Mesodermal cell (in vitro differentiated cells): ENCODE results near the gene UBAP1L.
"Not testable (repeated sequence)": the region's sequence is repeated elsewhere in the genome, so short reads cannot be mapped to it uniquely, and the experiment has no call there.

ENCODE experiments used
- H3K27ac ChIP-seq: 2 replicates; pipeline ENCODE4 v1.7.0; 2013; ENCODE audit warnings: mild to moderate bottlenecking, low read depth, low read length, moderate library complexity; ENCODE audit not compliant: severe bottlenecking
- H3K36me3 ChIP-seq: 2 replicates; pipeline ENCODE4 v1.7.1; 2013; ENCODE audit warnings: mild to moderate bottlenecking, low read length, moderate library complexity; ENCODE audit not compliant: control insufficient read depth, insufficient read depth
- H3K4me1 ChIP-seq: one replicate; pipeline ENCODE4 v1.7.1; 2013; ENCODE audit warnings: mild to moderate bottlenecking, low read length; ENCODE audit not compliant: insufficient read depth, control insufficient read depth, poor library complexity, severe bottlenecking
- H3K4me3 ChIP-seq: 2 replicates; pipeline ENCODE4 v1.7.0; 2013; ENCODE audit warnings: low read length, control low read depth, mild to moderate bottlenecking; ENCODE audit not compliant: insufficient read depth, poor library complexity, severe bottlenecking; ENCODE audit errors: extremely low read depth
- H3K9me3 ChIP-seq: 2 replicates; pipeline ENCODE4 v1.7.1; 2013; ENCODE audit warnings: mild to moderate bottlenecking, low read length, moderate library complexity; ENCODE audit not compliant: control insufficient read depth
- WGBS, 2 experiments: methylation state at CpG; one replicate each; pipeline ENCODE4 v1.1.5; 2013; ENCODE audit warnings: missing lambda C conversion rate in 2 of 2; ENCODE audit not compliant: insufficient coverage in 2 of 2; 5-methylcytosine and 5-hydroxymethylcytosine counted together

UBAP1L gene

DNA sequence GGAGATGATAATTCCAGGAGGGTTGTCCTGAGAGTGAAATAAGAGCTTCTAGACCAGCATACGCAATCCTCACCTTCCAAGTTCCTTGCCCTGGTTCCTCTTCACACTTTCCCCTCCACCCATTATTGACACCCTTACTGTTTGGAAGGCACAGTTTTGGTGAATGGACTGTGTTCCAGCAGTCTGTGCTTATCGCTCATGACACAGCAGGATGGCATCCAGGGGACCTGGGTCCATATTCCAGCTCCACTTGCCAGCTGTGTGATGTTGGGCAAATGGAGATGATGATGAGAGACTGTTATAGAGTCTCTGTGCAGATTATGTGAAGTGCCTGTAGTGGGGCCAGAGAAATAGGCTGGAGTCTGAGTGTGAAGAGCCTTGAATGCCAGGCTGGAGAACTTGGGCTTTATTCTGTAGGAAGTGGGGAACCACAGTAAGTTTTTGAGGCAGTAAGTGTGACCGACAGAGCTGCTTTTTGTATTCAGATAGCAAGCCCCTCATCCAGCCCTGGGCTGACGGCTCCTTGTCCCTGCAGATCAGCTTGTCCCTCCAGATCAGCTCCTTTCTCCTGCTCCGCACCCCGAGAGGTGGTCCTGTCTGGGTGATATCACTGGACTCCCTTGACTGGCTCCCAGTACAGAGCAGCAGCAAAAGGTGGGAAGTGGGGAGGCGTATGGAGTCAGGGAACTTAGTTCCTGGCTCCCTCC lies 30.3 kb downstream of the UBAP1L start:
- Histone ChIP-seq H3K27ac (no peak overlapping the region), H3K36me3 (no peaks in the 10 kb centered on the region), H3K4me1 (peaks cover 34% of the 10 kb centered on the region), H3K9me3 (no peaks in the 10 kb centered on the region), H3K4me3 (no peak overlapping the region)
- WGBS, 2 experiments, result 89 to 98% methylated on average over 6 of the region's 7 CpGs

DNA sequence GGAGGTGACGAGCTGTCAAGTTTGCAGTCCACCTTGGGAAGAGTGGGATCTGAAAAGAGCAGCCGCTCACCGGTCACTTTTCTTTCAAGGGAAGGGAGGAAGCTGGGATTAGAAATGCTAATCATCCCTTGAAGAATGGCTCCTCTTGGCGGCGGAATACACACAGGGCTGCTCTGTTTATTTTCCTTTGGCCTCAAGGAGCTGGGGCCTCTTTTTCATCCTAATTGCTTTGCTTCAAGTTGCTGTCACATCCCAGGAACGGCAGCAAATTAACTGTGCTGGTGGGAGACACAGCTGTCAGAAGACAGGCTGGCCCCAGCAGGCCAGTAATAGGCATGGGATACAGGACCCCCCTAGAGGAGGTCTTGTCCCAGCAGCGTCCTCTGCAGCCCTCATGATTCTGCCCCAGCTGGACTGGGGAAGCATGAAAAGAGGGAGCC lies 31.7 kb downstream of the UBAP1L start:
- no peak overlapping the region for H3K4me3 ChIP-seq
- H3K4me1 ChIP-seq, result peaks cover 34% of the 10 kb centered on the region
- H3K27ac ChIP-seq, result peak overlapping the region; percentile 52
- no peaks in the 10 kb centered on the region for H3K36me3 ChIP-seq
- 5 to 7% methylated on average over 5 to 7 of the region's 7 CpGs for WGBS, 2 experiments
- H3K9me3 ChIP-seq, result no peaks in the 10 kb centered on the region

DNA sequence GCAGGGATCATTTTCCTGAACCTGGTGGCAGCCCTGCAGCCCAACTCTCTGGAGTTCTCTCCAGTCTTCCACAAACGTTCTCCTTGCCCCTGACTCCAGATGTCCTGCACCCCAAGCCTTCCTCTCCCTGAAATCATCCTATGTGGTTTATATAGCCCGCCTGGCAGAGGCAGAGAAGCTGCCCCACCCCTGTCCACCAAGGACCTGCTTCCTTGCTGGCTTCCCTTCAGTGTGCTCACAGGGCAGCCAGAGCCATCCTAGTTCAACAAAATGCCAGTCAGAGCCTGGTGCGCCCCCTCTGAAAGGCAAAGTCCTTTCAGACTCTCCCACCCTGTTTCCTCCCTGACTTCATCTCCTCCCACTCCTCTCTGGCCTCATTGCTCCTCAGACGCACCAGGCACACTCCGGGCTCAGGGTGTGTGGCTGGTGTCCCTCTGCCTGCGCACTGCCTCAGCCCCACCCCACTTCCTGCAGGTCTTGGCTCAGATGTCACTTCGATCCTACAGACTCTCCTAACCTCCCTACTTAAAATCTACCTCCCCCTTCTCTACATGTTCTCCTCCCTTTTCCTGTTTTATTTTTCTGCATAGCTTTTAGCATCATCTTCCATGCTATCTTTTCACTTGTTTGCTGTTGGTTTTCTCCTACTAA lies 32.6 kb downstream of the UBAP1L start:
- no peaks in the 10 kb centered on the region for H3K9me3 ChIP-seq
- H3K36me3 ChIP-seq, result no peaks in the 10 kb centered on the region
- 29 to 33% methylated on average over 7 of the region's 7 CpGs for WGBS, 2 experiments
- H3K27ac ChIP-seq, result peak overlapping the region; percentile 64
- H3K4me3 ChIP-seq, result no peak overlapping the region
- H3K4me1 ChIP-seq, result peaks cover 34% of the 10 kb centered on the region

DNA sequence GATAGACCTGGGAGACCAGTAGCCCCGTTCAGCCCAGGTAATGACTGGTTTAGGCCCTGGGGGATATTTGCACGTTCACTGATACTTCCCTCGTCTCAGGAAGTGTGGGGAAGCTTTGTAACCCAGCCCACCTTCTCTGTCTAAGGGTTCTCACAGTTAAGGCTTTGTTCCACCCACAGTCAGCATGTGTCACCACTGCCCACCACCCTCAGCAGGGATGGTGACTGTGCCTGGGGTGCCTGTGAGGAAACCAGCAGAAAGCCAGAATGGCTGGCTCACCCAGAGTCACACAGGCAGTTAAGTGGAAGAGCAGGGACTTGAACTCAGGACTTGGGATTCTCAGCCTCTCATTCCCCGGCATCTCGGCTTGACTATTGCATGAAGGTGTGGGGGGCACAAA lies 33.2 kb downstream of the UBAP1L start:
- H3K4me3 ChIP-seq, result no peak overlapping the region
- WGBS, 2 experiments, result 81 to 93% methylated on average over 3 to 5 of the region's 5 CpGs
- H3K9me3 ChIP-seq, result no peaks in the 10 kb centered on the region
- peaks cover 34% of the 10 kb centered on the region for H3K4me1 ChIP-seq
- no peaks in the 10 kb centered on the region for H3K36me3 ChIP-seq
- H3K27ac ChIP-seq, result no peak overlapping the region

DNA sequence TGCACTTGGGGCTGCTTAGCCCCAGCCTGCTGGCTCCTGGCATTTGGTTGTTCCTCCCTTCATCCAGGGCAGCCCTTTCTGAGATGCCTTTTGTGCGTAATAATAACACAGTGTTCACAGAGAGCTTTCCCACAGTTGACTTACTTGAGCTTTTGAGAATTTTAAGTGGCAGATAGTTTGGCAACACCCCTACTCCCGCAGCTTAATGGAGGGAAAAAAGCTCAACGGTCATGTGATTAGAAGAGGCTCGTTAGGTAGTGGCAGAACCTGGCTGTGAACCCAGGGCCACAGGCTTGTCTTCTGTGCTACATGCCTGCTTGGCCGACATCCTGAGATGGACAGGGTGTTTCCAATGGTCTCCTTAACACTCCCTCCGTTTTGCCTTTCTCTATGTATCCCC lies 33.7 kb downstream of the UBAP1L start:
- H3K4me3 ChIP-seq, result no peak overlapping the region
- H3K27ac ChIP-seq, result no peak overlapping the region
- H3K4me1 ChIP-seq, result peaks cover 37% of the 10 kb centered on the region
- no peaks in the 10 kb centered on the region for H3K36me3 ChIP-seq
- 84% methylated on average over 3 to 6 of the region's 6 CpGs for WGBS, 2 experiments
- H3K9me3 ChIP-seq, result no peaks in the 10 kb centered on the region

DNA sequence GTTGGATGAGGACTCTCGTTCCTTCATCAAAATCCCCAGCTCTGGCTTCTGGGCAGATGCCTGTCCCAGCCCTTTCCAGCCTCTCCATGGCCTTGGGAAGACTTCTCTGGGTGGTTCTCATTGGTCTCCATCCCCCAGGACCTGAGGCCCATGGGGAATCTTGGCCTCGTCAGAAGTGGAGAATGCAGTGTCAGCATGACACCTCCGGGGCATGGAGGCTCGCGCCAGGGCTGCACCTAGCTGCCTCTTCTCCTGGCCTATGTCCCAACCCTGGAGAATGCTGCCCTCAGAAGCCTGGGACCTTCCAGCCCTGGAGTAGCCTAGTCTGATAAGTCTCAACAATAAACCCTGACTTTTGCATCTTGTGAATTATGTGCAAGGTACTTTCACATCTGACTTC lies 35.4 kb downstream of the UBAP1L start:
- no peak overlapping the region for H3K27ac ChIP-seq
- no peaks in the 10 kb centered on the region for H3K9me3 ChIP-seq
- WGBS, 2 experiments, result 87 to 92% methylated on average over 4 to 5 of the region's 5 CpGs
- no peak overlapping the region for H3K4me3 ChIP-seq
- H3K4me1 ChIP-seq, result peaks cover 33% of the 10 kb centered on the region
- H3K36me3 ChIP-seq, result no peaks in the 10 kb centered on the region

DNA sequence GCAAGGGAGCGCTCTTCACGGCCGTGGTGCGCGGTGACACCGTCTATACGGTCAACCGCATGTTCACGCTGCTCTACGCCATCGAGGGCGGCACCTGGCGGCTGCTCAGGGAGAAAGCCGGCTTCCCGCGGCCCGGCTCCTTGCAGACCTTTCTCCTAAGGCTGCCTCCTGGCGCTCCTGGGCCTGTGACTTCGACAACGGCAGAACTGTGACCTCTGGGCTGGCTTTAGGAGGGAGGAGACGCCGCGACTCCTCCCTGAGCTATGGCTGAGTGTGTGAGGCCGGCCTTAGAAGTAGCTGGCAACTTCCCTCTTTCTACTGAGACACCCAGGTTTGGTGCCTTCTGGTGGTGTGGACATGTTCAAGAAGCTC lies 37.0 kb downstream of the UBAP1L start:
- H3K4me3 ChIP-seq, result no peak overlapping the region
- no peaks in the 10 kb centered on the region for H3K36me3 ChIP-seq
- H3K27ac ChIP-seq, result no peak overlapping the region
- peaks cover under 1% of the 10 kb centered on the region for H3K9me3 ChIP-seq
- H3K4me1 ChIP-seq, result peaks cover 17% of the 10 kb centered on the region
- 59 to 70% methylated on average over 18 to 23 of the region's 24 CpGs for WGBS, 2 experiments

DNA sequence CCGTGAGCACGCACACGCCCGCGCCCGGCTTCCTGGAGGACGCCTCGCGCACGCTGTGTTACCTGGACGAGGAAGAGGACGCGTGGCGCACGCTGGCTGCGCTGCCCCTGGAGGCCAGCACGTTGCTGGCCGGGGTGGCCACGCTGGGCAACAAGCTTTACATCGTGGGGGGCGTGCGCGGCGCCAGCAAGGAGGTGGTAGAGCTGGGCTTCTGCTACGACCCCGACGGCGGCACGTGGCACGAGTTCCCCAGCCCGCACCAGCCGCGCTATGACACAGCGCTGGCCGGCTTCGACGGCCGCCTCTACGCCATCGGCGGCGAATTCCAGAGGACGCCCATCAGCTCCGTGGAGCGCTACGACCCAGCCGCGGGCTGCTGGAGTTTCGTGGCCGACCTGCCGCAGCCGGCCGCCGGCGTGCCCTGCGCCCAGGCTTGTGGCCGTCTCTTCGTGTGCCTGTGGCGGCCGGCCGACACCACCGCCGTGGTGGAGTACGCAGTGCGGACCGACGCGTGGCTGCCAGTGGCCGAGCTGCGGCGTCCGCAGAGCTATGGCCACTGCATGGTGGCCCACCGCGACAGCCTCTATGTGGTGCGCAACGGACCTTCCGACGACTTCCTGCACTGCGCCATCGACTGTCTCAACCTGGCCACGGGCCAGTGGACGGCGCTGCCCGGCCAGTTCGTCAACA lies 37.6 kb downstream of the UBAP1L start:
- peaks cover 6% of the 10 kb centered on the region for H3K9me3 ChIP-seq
- no peak overlapping the region for H3K4me3 ChIP-seq
- H3K36me3 ChIP-seq, result no peaks in the 10 kb centered on the region
- peaks cover 12% of the 10 kb centered on the region for H3K4me1 ChIP-seq
- H3K27ac ChIP-seq, result no peak overlapping the region
- WGBS, 2 experiments, result 91 to 94% methylated on average over 70 to 85 of the region's 85 CpGs

DNA sequence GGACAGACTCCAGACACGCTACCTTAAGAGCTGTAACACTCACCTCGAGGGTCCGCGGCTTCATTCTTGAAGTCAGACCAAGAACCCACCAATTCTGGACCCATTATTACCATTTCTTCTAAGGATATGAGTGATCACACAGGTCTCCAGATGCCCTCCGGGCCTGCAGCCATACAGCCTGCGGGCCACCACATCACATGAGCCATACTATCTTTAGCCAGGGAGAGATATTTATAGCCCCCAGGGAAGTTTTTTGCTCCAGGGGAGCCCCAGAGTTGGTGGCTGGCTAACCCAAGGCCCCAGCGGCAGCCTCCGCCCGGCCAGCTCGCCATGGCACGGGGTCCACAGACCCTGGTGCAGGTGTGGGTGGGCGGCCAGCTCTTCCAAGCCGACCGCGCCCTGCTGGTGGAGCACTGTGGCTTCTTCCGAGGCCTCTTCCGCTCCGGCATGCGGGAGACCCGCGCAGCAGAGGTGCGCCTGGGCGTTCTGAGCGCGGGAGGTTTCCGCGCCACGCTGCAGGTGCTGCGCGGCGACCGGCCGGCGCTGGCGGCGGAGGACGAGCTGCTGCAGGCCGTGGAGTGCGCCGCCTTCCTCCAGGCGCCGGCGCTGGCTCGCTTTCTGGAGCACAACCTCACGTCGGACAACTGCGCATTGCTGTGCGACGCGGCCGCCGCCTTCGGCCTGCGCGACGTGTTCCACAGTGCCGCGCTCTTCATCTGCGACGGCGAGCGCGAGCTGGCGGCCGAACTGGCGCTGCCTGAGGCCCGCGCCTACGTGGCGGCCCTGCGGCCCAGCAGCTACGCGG lies 38.3 kb downstream of the UBAP1L start, which contains the start of gene KBTBD13:
TSS of gene KBTBD13 (plus strand) at position 261 of the 805 bp plus-strand sequence. CDS start at position 331, 70 bp downstream.
- Histone ChIP-seq H3K4me1 (peaks cover 9% of the 10 kb centered on the region), H3K27ac (no peak within 1 kb of the TSS), H3K36me3 (no peaks in the 10 kb centered on the region), H3K4me3 (no peak within 1 kb of the TSS), H3K9me3 (peaks cover 6% of the 10 kb centered on the region)
- WGBS, 2 experiments, result 96 to 97% methylated on average over 56 to 73 of the region's 73 CpGs

DNA sequence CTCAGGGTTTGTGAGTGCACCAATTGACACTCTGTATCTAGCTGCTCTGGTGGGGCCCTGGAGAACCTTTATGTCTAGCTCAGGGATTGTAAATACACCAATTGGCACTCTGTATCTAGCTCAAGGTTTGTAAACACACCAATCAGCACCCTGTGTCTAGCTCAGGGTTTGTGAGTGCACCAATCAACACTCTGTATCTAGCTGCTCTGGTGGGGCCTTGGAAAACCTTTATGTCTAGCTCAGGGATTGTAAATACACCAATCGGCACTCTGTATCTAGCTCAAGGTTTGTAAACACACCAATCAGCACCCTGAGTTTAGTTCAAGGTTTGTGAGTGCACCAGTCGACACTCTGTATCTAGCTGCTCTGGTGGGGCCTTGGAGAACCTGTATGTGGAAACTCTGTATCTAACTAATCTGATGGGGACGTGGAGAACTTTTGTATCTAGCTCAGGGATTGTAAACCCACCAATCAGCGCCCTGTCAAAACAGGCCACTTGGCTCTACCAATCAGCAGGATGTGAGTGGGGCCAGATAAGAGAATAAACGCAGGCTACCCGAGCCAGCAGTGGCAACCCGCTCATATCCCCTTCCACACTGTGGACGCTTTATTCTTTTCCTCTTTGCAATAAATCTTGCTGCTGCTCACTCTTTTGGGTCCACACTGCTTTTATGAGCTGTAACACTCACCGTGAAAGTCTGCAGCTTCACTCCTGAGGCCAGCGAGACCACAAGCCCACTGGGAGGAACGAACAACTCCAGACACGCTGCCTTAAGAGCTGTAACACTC lies 39.2 kb downstream of the UBAP1L start:
- H3K36me3 ChIP-seq, result not testable (repeated sequence)

More for the DNA sequence above, 39.2 kb downstream of the UBAP1L start:
- not testable (repeated sequence) for H3K4me3 ChIP-seq, H3K9me3 ChIP-seq, H3K27ac ChIP-seq
- peaks cover 14% of the 10 kb centered on the region for H3K4me1 ChIP-seq
- WGBS, 2 experiments, result 92 to 98% methylated on average over 10 to 11 of the region's 12 CpGs
